Measurements from ENCODE around the gene STBD1.

DNA sequence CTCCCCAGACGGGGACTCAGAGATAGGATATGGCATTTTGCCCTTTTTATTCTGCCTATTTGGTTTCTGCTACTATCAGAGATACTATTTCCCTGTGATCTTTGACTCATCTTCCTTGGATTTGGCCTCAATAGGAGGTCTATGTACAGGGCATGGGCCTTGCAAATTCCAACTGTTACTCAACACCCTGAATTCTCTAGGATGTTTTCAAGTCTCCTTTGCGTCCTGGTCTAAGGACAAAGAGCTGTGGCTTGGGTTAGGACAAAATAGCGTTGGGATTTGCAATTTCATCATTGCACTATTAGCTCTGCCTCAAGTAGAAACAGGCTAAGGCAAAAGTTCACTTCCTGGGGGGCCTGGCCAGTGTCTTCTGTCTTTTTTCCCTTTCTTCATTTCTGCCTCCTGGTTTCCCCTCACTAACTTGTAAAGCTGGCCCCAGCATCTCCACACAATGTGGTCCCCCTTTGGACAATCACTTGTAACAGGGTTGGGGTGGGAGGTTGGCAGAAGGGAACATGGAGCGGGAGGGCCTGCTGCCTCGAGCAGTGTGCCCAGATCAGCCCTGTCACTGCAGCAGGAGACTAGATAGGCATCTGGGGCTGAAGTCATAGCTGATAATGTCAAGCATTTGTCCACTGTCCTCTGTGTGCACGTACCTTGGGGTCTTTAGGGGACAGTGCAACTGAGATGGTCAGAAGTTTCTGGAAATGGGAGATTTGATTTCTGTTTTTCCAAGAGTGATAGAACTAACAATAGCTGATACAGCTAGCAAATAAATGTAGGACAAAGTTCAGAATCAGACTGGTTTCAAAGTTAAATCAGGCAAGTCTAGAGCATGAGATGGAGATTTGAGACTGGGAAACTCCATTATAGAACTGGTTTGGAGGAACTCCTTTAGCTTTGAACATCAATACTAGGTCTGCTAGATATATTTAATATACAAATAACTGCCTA lies 25.8 kb upstream of the STBD1 start:
- no peak for TF ChIP-seq CTCF (conservative IDR thresholded peaks at IDR 0.05)
- TF ChIP-seq ZFX (IDR thresholded peaks at IDR 0.05) = no peak

Measured in C4-2B (cell line).